ENCODE measurements around the gene ZNHIT6. TPM values are rescaled to one million over a fixed set of nuclear protein-coding genes. Genes with fewer than 3 reads are reported as not detected.

ZNHIT6 gene
- total and polyA plus RNA-seq, 2 of the 8 experiments (the other 6 are each of a cell fraction or from before 2014, with no cell fraction given), result 5.9 to 17.2 TPM

DNA sequence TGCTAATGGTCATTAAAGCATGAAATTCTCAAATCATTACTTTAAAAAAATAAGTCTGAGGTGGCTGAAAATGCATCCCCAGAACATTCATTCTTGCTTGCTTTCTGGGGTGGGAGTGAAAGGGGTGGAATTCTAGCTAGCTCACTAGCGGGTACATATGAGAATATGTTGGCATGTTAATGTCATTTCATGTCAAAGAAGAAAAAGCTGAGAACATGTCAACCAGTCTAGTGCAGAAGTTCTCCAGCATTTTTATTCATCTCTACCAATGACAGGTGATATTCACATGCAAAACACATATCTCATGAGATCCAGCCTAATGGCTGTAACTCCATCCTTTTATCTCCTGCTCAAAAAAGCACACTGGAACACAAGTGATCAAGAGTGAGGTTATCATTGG is 49.1 kb downstream of the ZNHIT6 start:
- 92% methylated on average over 1 of the region's 1 CpG; no CpG with 5 or more reads in 1 of the 2 experiments for WGBS, 2 experiments (ENCODE audit: extremely low coverage in 1 of 2, insufficient coverage in 1 of 2, insufficient read length in 1 of 2, insufficient replicate concordance in 2 of 2, low coverage in 1 of 2, low lambda C conversion rate in 2 of 2, missing lambda C conversion rate in 1 of 2)

More for the DNA sequence above, 49.1 kb downstream of the ZNHIT6 start:
- H3K18ac ChIP-seq (ENCODE audit: extremely low read depth, low read length), result no peak overlapping the region
- DNase-seq (ENCODE audit: low read depth in 1 of 2, low spot score in 2 of 2) (no peak), FAIRE-seq (no peak)
- H2BK12ac ChIP-seq (ENCODE audit: low read depth, low read length), result no peak overlapping the region
- H3K79me1 ChIP-seq (ENCODE audit: low read depth, low read length), result no peaks in the 10 kb centered on the region
- TF ChIP-seq, protein P1, sequence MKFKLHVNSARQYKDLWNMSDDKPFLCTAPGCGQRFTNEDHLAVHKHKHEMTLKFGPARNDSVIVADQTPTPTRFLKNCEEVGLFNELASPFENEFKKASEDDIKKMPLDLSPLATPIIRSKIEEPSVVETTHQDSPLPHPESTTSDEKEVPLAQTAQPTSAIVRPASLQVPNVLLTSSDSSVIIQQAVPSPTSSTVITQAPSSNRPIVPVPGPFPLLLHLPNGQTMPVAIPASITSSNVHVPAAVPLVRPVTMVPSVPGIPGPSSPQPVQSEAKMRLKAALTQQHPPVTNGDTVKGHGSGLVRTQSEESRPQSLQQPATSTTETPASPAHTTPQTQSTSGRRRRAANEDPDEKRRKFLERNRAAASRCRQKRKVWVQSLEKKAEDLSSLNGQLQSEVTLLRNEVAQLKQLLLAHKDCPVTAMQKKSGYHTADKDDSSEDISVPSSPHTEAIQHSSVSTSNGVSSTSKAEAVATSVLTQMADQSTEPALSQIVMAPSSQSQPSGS (IDR thresholded peaks at IDR 0.05; ENCODE audit: low read length), result no peak
- TF ChIP-seq NRF1 (IDR thresholded peaks at IDR 0.05; ENCODE audit: low read depth, low read length), result no peak
- TF ChIP-seq BRCA1 (IDR thresholded peaks at IDR 0.05; ENCODE audit: low read depth, low read length), result no peak
- H2BK20ac ChIP-seq (ENCODE audit: low read length), result no peak overlapping the region
- no peak overlapping the region for H3K14ac ChIP-seq (ENCODE audit: insufficient read length)
- no peak overlapping the region for H4K8ac ChIP-seq (ENCODE audit: extremely low read depth, insufficient read depth, low read length)
- H3K23ac ChIP-seq (ENCODE audit: insufficient read length), result no peak overlapping the region
- no peak overlapping the region for H3K4me3 ChIP-seq (ENCODE audit: extremely low read depth in 1 of 4, insufficient read depth in 2 of 4, low read depth in 3 of 4, low read length in 4 of 4)
- H2BK15ac ChIP-seq (ENCODE audit: low read length), result no peak overlapping the region
- H2AK5ac ChIP-seq (ENCODE audit: low read depth, low read length), result no peak overlapping the region
- H3K4ac ChIP-seq (replicated peaks; ENCODE audit: insufficient read length, low read depth, low read length), result no peak overlapping the region
- H3K56ac ChIP-seq (replicated peaks; ENCODE audit: insufficient read length, low read depth, low read length), result no peak overlapping the region
- no peak overlapping the region for H4K91ac ChIP-seq (replicated peaks; ENCODE audit: insufficient read length, low read length)
- H2BK120ac ChIP-seq (replicated peaks; ENCODE audit: low read depth, low read length), result no peak overlapping the region
- H4K20me1 ChIP-seq (replicated peaks in 1 of 2; ENCODE audit: control insufficient read depth in 1 of 2, insufficient read depth in 2 of 2, low read length in 2 of 2), result no peaks in the 10 kb centered on the region
- no peaks in the 10 kb centered on the region for H3K79me2 ChIP-seq (ENCODE audit: control insufficient read depth in 1 of 2, insufficient read depth in 2 of 2, low read length in 2 of 2)
- H3K4me2 ChIP-seq (ENCODE audit: insufficient read depth in 1 of 2, low read depth in 2 of 2, low read length in 2 of 2), result no peak overlapping the region
- no peak overlapping the region for H3K9ac ChIP-seq (replicated peaks in 1 of 4; ENCODE audit: extremely low read depth in 1 of 4, low read depth in 3 of 4, low read length in 3 of 4)
- no peaks in the 10 kb centered on the region for H3K9me3 ChIP-seq (ENCODE audit: insufficient read depth in 2 of 2, low read depth in 1 of 2, low read length in 1 of 2)
- no peak overlapping the region for H2BK5ac ChIP-seq (ENCODE audit: low read depth, low read length)
- ChIA-PET POLR2A (ENCODE audit: partially characterized antibody) (interaction anchor here (2.8 kb wide), 1 partner anchor 78 kb away, joined by 9 read pairs; the partner anchor contains the start of gene CCN1), CTCF (ENCODE audit: partially characterized antibody) (interaction anchor here (1.1 to 1.4 kb wide), 2 partner anchors 10 to 30 kb away, joined by 3 read pairs; no protein-coding TSS in a partner anchor)
- H2AFZ ChIP-seq (ENCODE audit: low read length), result no peak overlapping the region
- H3K4me1 ChIP-seq (replicated peaks in 1 of 4; ENCODE audit: control insufficient read depth in 3 of 4, insufficient read depth in 4 of 4, low read length in 3 of 4), result no peaks in the 10 kb centered on the region
- no peak overlapping the region for H4K5ac ChIP-seq (ENCODE audit: insufficient read length, low read depth, low read length)
- no peaks in the 10 kb centered on the region for H3K23me2 ChIP-seq (ENCODE audit: low read depth, low read length)
- H3K27me3 ChIP-seq (replicated peaks in 1 of 4; ENCODE audit: control insufficient read depth in 3 of 4, extremely low read depth in 1 of 4, insufficient read depth in 3 of 4, low read length in 3 of 4), result no peaks in the 10 kb centered on the region
- no peak overlapping the region for H3K27ac ChIP-seq (ENCODE audit: low read depth, low read length)
- H3K36me3 ChIP-seq (ENCODE audit: control insufficient read depth in 2 of 4, insufficient read depth in 4 of 4, low read length in 3 of 4), result peaks cover 0 to 2% (median 0%) of the 10 kb centered on the region in 4 experiments; a peak in 1 of 8 replicates
